HCT116 (cell line): ENCODE data around the gene ADCK2. TPM values are rescaled to one million over a fixed set of nuclear protein-coding genes. Genes with fewer than 3 reads are reported as not detected.

Experiments used
- ATAC-seq: fragments of 200-7000 bp; cut with Tn5 transposase; 2 replicates; pipeline ENCODE4 v1.9.1; 2020; ENCODE audit warnings: mild to moderate bottlenecking, moderate library complexity
- BruUV-seq: library from RNA; stranded (reverse); fragments of 400-500 nt; replicated peaks from 2 replicates; lab custom pipeline; 2021; lab: Mats Ljungman, UMichigan
- CTCF ChIA-PET: fragments of 300-600 bp; sonication (Branson Sonifier 250); formaldehyde crosslinking; loops from one replicate; lab custom pipeline; 2021; ENCODE audit warnings: antibody characterized with exemption; lab: Charles Lee
- POLR2A ChIA-PET: fragments of 300-600, 350-600 bp; sonication (Branson Sonifier 250); formaldehyde crosslinking; loops from one replicate; lab custom pipeline; 2021; ENCODE audit warnings: antibody characterized with exemption; lab: Charles Lee
- RAD21 ChIA-PET, 2 experiments: fragments of 300-600 bp; sonication (Branson Sonifier 250); formaldehyde crosslinking; loops; one replicate each; lab custom pipeline; 2023; ENCODE audit warnings: low total read pairs in 2 of 2; ENCODE audit not compliant: uncharacterized antibody in 2 of 2, unreplicated experiment in 2 of 2, low non-redundant PET in 1 of 2; lab: Charles Lee
- DNase-seq: peaks from one replicate; pipeline ENCODE4 v3.0.0-alpha.2; 2010; ENCODE audit warnings: low read depth, low spot score
- H2AFZ ChIP-seq: fragments of 200-600 bp; shearing (Covaris generic), sonication (generic); 2 replicates; pipeline ENCODE4 v1.6.1; 2017; ENCODE audit warnings: low read depth, mixed run types, mixed read lengths, antibody characterized with exemption, low read length; ENCODE audit not compliant: poor library complexity, severe bottlenecking
- H3K27ac ChIP-seq: 2 replicates; pipeline ENCODE4 v1.5.1; 2012; ENCODE audit warnings: low read depth, low read length
- H3K27me3 ChIP-seq: fragments of 200-600 bp; sonication (generic); 2 replicates; pipeline ENCODE4 v1.6.1; 2016; ENCODE audit warnings: mixed run types, low read length, mixed read lengths; ENCODE audit not compliant: insufficient read depth
- H3K36me3 ChIP-seq, 2 experiments: fragments of 200-500 bp in 1 of 2; fragments of 200-600 bp in 1 of 2; sonication (Bioruptor generic) in 1 of 2; sonication (generic) in 1 of 2; 2 replicates each; pipeline versions ENCODE4 v1.5.1 to v1.6.1; 2014 to 2016; ENCODE audit warnings: low read length in 2 of 2, inconsistent platforms in 1 of 2, mixed read lengths in 1 of 2, mixed run types in 1 of 2; ENCODE audit not compliant: insufficient read depth in 2 of 2, control insufficient read depth in 1 of 2
- H3K4me1 ChIP-seq, 2 experiments: fragments of 200-600 bp in 1 of 2; sonication (generic) in 1 of 2; 2 replicates each; pipeline versions ENCODE4 v1.5.1 to v1.6.1; 2012 to 2017; ENCODE audit warnings: low read length in 2 of 2, inconsistent platforms in 1 of 2, mild to moderate bottlenecking in 1 of 2, mixed read lengths in 1 of 2, mixed run types in 1 of 2, moderate library complexity in 1 of 2; ENCODE audit not compliant: insufficient read depth in 2 of 2, control insufficient read depth in 1 of 2
- H3K4me2 ChIP-seq: fragments of 200-600 bp; sonication (generic); 2 replicates; pipeline ENCODE4 v1.6.1; 2017; ENCODE audit warnings: mixed run types, low read length, mixed read lengths
- H3K4me3 ChIP-seq, 2 experiments: fragments of 200-600 bp in 1 of 2; sonication (generic) in 1 of 2; replicated peaks in 1 of 2; 2 replicates each; pipeline ENCODE4 v1.5.1; 2011 to 2016; ENCODE audit warnings: low read length in 2 of 2, control low read depth in 1 of 2, low read depth in 1 of 2, mild to moderate bottlenecking in 1 of 2, mixed read lengths in 1 of 2, mixed run types in 1 of 2
- H3K79me2 ChIP-seq: fragments of 200-600 bp; sonication (generic); 2 replicates; pipeline ENCODE4 v1.6.1; 2017; ENCODE audit warnings: mild to moderate bottlenecking, mixed run types, low read length, moderate library complexity, mixed read lengths; ENCODE audit not compliant: insufficient read depth
- H3K9ac ChIP-seq: fragments of 200-600 bp; sonication (generic); 2 replicates; pipeline ENCODE4 v1.6.1; 2016; ENCODE audit warnings: low read length, mixed read lengths
- H3K9me2 ChIP-seq: fragments of 200-600 bp; sonication (generic), shearing (Covaris generic); 2 replicates; pipeline ENCODE4 v1.6.1; 2017; ENCODE audit warnings: mixed run types, mild to moderate bottlenecking, moderate library complexity; ENCODE audit not compliant: insufficient read depth
- H3K9me3 ChIP-seq, 2 experiments: fragments of 200-500 bp in 1 of 2; fragments of 200-600 bp in 1 of 2; sonication (Bioruptor generic) in 1 of 2; sonication (generic) in 1 of 2; 2 replicates each; pipeline ENCODE4 v1.6.1; 2014 to 2017; ENCODE audit warnings: low read length in 2 of 2, mixed read lengths in 2 of 2, inconsistent platforms in 1 of 2, low read depth in 1 of 2, mild to moderate bottlenecking in 1 of 2, mixed run types in 1 of 2, moderate library complexity in 1 of 2; ENCODE audit not compliant: control insufficient read depth in 1 of 2, insufficient read depth in 1 of 2
- H4K20me1 ChIP-seq: fragments of 200-600 bp; sonication (generic), shearing (Covaris generic); 2 replicates; pipeline ENCODE4 v1.6.1; 2017; ENCODE audit warnings: mixed run types, mild to moderate bottlenecking, moderate library complexity; ENCODE audit not compliant: insufficient read depth
- CTCF ChIP-seq, 3 experiments: fragments of 200-600 bp in 1 of 3; sonication (generic) in 1 of 3; IDR thresholded peaks in 2 of 3; conservative IDR thresholded peaks in 1 of 3; 2 replicates each; pipeline ENCODE4 v1.5.1; 2012 to 2017; ENCODE audit warnings: low read depth in 2 of 3, low read length in 2 of 3, antibody characterized with exemption in 1 of 3, borderline replicate concordance in 1 of 3, control low read depth in 1 of 3, mild to moderate bottlenecking in 1 of 3, mixed read lengths in 1 of 3, mixed run types in 1 of 3, moderate library complexity in 1 of 3; ENCODE audit not compliant: insufficient read depth in 1 of 3
- FOSL1 ChIP-seq: IDR thresholded peaks from 2 replicates; pipeline ENCODE4 v1.6.1; 2012; ENCODE audit warnings: low read depth
- RAD21 ChIP-seq: IDR thresholded peaks from 2 replicates; pipeline ENCODE4 v1.6.1; 2012; ENCODE audit warnings: low read depth, mild to moderate bottlenecking
- SIN3A ChIP-seq: IDR thresholded peaks from 2 replicates; pipeline ENCODE4 v1.6.1; 2012; ENCODE audit warnings: low read depth
- ZFX ChIP-seq: fragments of 450-650 bp; IDR thresholded peaks from 2 replicates; pipeline ENCODE4 v1.6.1; 2017
- intact Hi-C: fragments of 100-400 bp; cut with micrococcal nuclease; formaldehyde crosslinking; loops from 2 replicates; pipeline ENCODE4 v1.10.0; 2022
- total RNA-seq: library from RNA; stranded (reverse); gene quantifications from one replicate; pipeline ENCODE4 v1.2.1, GENCODE V29; 2021; ENCODE audit not compliant: unreplicated experiment

ADCK2 gene
- total RNA-seq, 1 experiment from 2014 or later = 16.9 TPM

DNA sequence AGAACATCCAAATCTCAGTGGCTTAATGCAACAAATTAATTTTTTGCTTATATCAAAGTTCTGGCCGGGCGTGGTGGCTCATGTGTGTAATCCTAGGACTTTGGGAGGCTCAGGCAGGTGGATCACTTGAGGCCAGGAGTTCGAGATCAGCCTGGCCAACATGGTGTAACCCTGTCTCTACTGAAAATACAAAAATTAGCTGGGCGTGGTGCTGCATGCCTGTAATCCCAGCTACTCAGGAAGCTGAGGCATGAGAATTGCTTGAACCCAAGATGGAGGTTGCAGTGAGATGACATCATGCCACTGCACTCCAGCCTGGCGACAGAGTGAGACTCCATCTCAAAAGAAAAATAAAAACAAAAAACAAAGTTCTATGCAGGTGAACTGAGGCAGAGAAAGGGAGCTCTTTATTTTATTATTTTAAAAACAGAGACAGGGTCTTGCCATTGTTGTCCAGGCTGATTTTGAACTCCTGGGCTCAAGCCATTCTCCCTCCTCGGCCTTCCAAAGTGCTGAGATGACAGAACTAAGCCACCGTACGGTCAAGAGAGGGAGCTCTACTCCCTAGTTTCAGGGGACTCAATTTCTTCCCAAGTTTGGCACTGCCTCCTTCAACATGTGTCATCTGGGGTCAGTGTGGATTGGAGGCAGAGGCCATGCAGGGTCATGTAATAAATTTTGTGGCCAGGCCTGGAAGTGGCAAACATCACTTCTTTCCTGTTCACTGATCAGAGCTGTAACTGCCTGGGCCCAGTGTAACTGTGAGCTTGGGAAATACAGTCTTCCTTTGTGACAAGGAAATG, 2.4 kb downstream of the ADCK2 start:
- Histone ChIP-seq H3K79me2 (no peaks in the 10 kb centered on the region), H3K4me1 (peaks cover 9 to 24% of the 10 kb centered on the region in 2 experiments), H3K36me3 (no peaks in the 10 kb centered on the region), H3K9me3 (no peaks in the 10 kb centered on the region), H3K9me2 (no peaks in the 10 kb centered on the region), H3K27ac (no peak overlapping the region), H4K20me1 (no peaks in the 10 kb centered on the region), H3K4me2 (no peak overlapping the region), H3K4me3 (no peak overlapping the region), H3K27me3 (no peaks in the 10 kb centered on the region), H3K9ac (no peak overlapping the region), H2AFZ (no peak overlapping the region)
- DNase-seq (peak; percentile 27), ATAC-seq (peak; percentile 37)
- BruUV-seq = no TSS peak
- intact Hi-C loops = loop anchor here (1.0 to 5.0 kb wide), 4 partner anchors 307 to 857 kb away; no protein-coding TSS in a partner anchor
- TF ChIP-seq CTCF (IDR thresholded peaks at IDR 0.05 in 2 of 3, conservative IDR thresholded peaks at IDR 0.05 in 1 of 3; ENCODE audit: borderline replicate concordance in 1 of 3, insufficient read depth in 1 of 3, low read depth in 2 of 3, low read length in 2 of 3) = peak; percentile 49 to 54 (median 53); a peak in 5 of 6 replicates
- no peak for TF ChIP-seq FOSL1
- peak; percentile 85 for TF ChIP-seq RAD21
- RAD21 ChIA-PET = no interaction called here
- POLR2A ChIA-PET = no interaction called here
- CTCF ChIA-PET = interaction anchor here (1.0 to 1.5 kb wide), 7 partner anchors 11 to 545 kb away, joined by 3 to 4 read pairs (median 4); no protein-coding TSS in a partner anchor

- H3K27me3 ChIP-seq = no peaks in the 10 kb centered on the region
- intact Hi-C loops = loop anchor here (1.0 to 5.0 kb wide), 3 partner anchors 307 to 547 kb away; no protein-coding TSS in a partner anchor
- POLR2A ChIA-PET = no interaction called here
Observed at GRCh38 chr7:140675726-140676125, 3.0 kb downstream of the ADCK2 start.

More at GRCh38 chr7:140675726-140676125, 3.0 kb downstream of the ADCK2 start:
- DNase-seq (no peak), ATAC-seq (no peak)
- peaks cover 9 to 24% of the 10 kb centered on the region in 2 experiments for H3K4me1 ChIP-seq
- RAD21 ChIA-PET = no interaction called here
- no peak overlapping the region for H3K9ac ChIP-seq
- no peaks in the 10 kb centered on the region for H3K9me3 ChIP-seq
- CTCF ChIA-PET = interaction anchor here (1.0 to 1.5 kb wide), 7 partner anchors 11 to 545 kb away, joined by 3 to 4 read pairs (median 4); no protein-coding TSS in a partner anchor
- H3K4me3 ChIP-seq = no peak overlapping the region
- no peak overlapping the region for H2AFZ ChIP-seq
- H3K9me2 ChIP-seq = no peaks in the 10 kb centered on the region
- no peaks in the 10 kb centered on the region for H4K20me1 ChIP-seq
- H3K27ac ChIP-seq = no peak overlapping the region
- no TSS peak for BruUV-seq
- TF ChIP-seq SIN3A = no peak
- TF ChIP-seq ZFX = no peak
- TF ChIP-seq, all 23 proteins: peak for 0
- Histone ChIP-seq H3K36me3 (no peaks in the 10 kb centered on the region), H3K79me2 (no peaks in the 10 kb centered on the region), H3K4me2 (no peak overlapping the region)
